SK-N-SH (cell line): Measurements from ENCODE around the gene PSENEN. TPM values are rescaled to one million over a fixed set of nuclear protein-coding genes. Genes with fewer than 3 reads are reported as not detected.

ENCODE experiments used
- CTCF ChIA-PET: fragments of 300-600, 350-600 bp; formaldehyde crosslinking; extraction: SDS; loops from one replicate; lab custom pipeline; 2021; lab: Yijun Ruan, JAX
- POLR2A ChIA-PET: fragments of 350-600 bp; sonication (Branson Sonifier 250); formaldehyde crosslinking; extraction: SDS; loops from one replicate; lab custom pipeline; 2020; ENCODE audit warnings: antibody characterized with exemption, inconsistent platforms; lab: Yijun Ruan, JAX
- DNase-seq: peaks from one replicate; pipeline ENCODE4 v3.0.0; 2012
- H2AFZ ChIP-seq: fragments of 200-600 bp; sonication (generic); 2 replicates; pipeline ENCODE4 v1.8.1; 2016; ENCODE audit warnings: antibody characterized with exemption, mild to moderate bottlenecking, low read depth
- H3F3A ChIP-seq: fragments of 200-600 bp; sonication (generic); replicated peaks from 2 replicates; pipeline ENCODE3; 2016; ENCODE audit warnings: antibody characterized with exemption, mild to moderate bottlenecking; ENCODE audit not compliant: insufficient read depth
- H3K27ac ChIP-seq, 2 experiments: fragments of 200-500 bp in 1 of 2; fragments of 200-600 bp in 1 of 2; sonication (Bioruptor generic) in 1 of 2; sonication (generic), shearing (Covaris generic) in 1 of 2; 2 replicates each; pipeline versions ENCODE4 v1.5.1 to v1.6.1; 2014 to 2016; ENCODE audit warnings: low read depth in 2 of 2, inconsistent platforms in 1 of 2, low read length in 1 of 2, mild to moderate bottlenecking in 1 of 2, mixed read lengths in 1 of 2
- H3K27me3 ChIP-seq: fragments of 200-600 bp; sonication (generic), shearing (Covaris generic); 2 replicates; pipeline ENCODE4 v1.6.1; 2016; ENCODE audit warnings: mixed run types; ENCODE audit not compliant: insufficient read depth
- H3K36me3 ChIP-seq, 2 experiments: fragments of 200-500 bp in 1 of 2; fragments of 200-600 bp in 1 of 2; sonication (Bioruptor generic) in 1 of 2; sonication (generic) in 1 of 2; replicated peaks in 1 of 2; 2 replicates each; pipeline versions ENCODE3 to v1.5.1; 2014 to 2016; ENCODE audit warnings: low read length in 1 of 2, mild to moderate bottlenecking in 1 of 2; ENCODE audit not compliant: insufficient read depth in 2 of 2, control insufficient read depth in 1 of 2
- H3K4me1 ChIP-seq, 2 experiments: fragments of 200-500 bp in 1 of 2; fragments of 200-600 bp in 1 of 2; sonication (Bioruptor generic) in 1 of 2; sonication (generic), shearing (Covaris generic) in 1 of 2; 2 replicates each; pipeline versions ENCODE4 v1.5.1 to v1.6.1; 2014 to 2016; ENCODE audit warnings: low read depth in 1 of 2, low read length in 1 of 2, mixed run types in 1 of 2; ENCODE audit not compliant: insufficient read depth in 2 of 2, control insufficient read depth in 1 of 2
- H3K4me2 ChIP-seq: fragments of 200-600 bp; sonication (generic), shearing (Covaris generic); 2 replicates; pipeline ENCODE4 v1.6.1; 2017; ENCODE audit warnings: mixed run types
- H3K4me3 ChIP-seq, 2 experiments: fragments of 200-500 bp in 1 of 2; fragments of 200-600 bp in 1 of 2; sonication (Bioruptor generic) in 1 of 2; sonication (generic), shearing (Covaris generic) in 1 of 2; 2 replicates each; pipeline versions ENCODE4 v1.5.1 to v1.8.1; 2014 to 2016; ENCODE audit warnings: low read depth in 2 of 2, inconsistent platforms in 1 of 2, low read length in 1 of 2, mild to moderate bottlenecking in 1 of 2, mixed read lengths in 1 of 2, moderate library complexity in 1 of 2
- H3K79me2 ChIP-seq: fragments of 200-600 bp; sonication (generic); 2 replicates; pipeline ENCODE4 v1.8.1; 2017; ENCODE audit warnings: mild to moderate bottlenecking; ENCODE audit not compliant: insufficient read depth
- H3K9ac ChIP-seq: fragments of 200-600 bp; sonication (generic); 2 replicates; pipeline ENCODE4 v1.6.1; 2017; ENCODE audit warnings: mixed run types
- H3K9me2 ChIP-seq: fragments of 200-600 bp; sonication (generic); 2 replicates; pipeline ENCODE4 v1.6.1; 2017; ENCODE audit warnings: mixed run types
- H3K9me3 ChIP-seq: fragments of 200-600 bp; sonication (generic); 2 replicates; pipeline ENCODE4 v1.6.1; 2017; ENCODE audit warnings: mixed run types, mild to moderate bottlenecking, moderate library complexity
- H4K20me1 ChIP-seq: fragments of 200-600 bp; sonication (generic); 2 replicates; pipeline ENCODE4 v1.6.1; 2017; ENCODE audit warnings: mild to moderate bottlenecking, mixed run types; ENCODE audit not compliant: insufficient read depth
- EP300 ChIP-seq, 2 experiments: IDR thresholded peaks; 2 replicates each; pipeline versions ENCODE4 v1.4.0 to v1.6.1; 2012; ENCODE audit warnings: borderline replicate concordance in 1 of 2, low read depth in 1 of 2, low read length in 1 of 2
- EZH2phosphoT487 ChIP-seq: fragments of 200-600 bp; sonication (generic); IDR thresholded peaks from 2 replicates; pipeline ENCODE4 v1.6.1; 2017; ENCODE audit warnings: low read depth, mixed run types, mild to moderate bottlenecking, antibody characterized with exemption, moderate library complexity, borderline replicate concordance
- FOXJ3 ChIP-seq: sonication (generic); formaldehyde crosslinking; IDR thresholded peaks from 2 replicates; pipeline ENCODE4 v1.5.1; 2020; ENCODE audit warnings: mild to moderate bottlenecking, missing genetic modification reagents
- FOXM1 ChIP-seq: IDR thresholded peaks from 2 replicates; pipeline ENCODE4 v1.4.0; 2012; ENCODE audit warnings: low read depth, mild to moderate bottlenecking
- GABPA ChIP-seq: IDR thresholded peaks from 2 replicates; pipeline ENCODE4 v1.4.0; 2012; ENCODE audit warnings: low read depth, mild to moderate bottlenecking
- MEF2A ChIP-seq: IDR thresholded peaks from 2 replicates; pipeline ENCODE4 v1.4.0; 2012; ENCODE audit warnings: low read depth, borderline replicate concordance
- RFX5 ChIP-seq: IDR thresholded peaks from 2 replicates; pipeline ENCODE4 v1.6.1; 2012; ENCODE audit warnings: mild to moderate bottlenecking, improper control_type of control experiment, low read length
- SIN3A ChIP-seq: IDR thresholded peaks from 2 replicates; pipeline ENCODE4 v1.6.1; 2012; ENCODE audit warnings: low read depth, mild to moderate bottlenecking, low read length, moderate library complexity, borderline replicate concordance
- SMC3 ChIP-seq: IDR thresholded peaks from 2 replicates; pipeline ENCODE4 v1.6.1; 2012; ENCODE audit warnings: low read depth, low read length, improper control_type of control experiment
- TAF1 ChIP-seq: IDR thresholded peaks from 2 replicates; pipeline ENCODE4 v1.6.1; 2012; ENCODE audit warnings: low read depth, mild to moderate bottlenecking, low read length, moderate library complexity, borderline replicate concordance
- TEAD4 ChIP-seq: IDR thresholded peaks from 2 replicates; pipeline ENCODE4 v1.4.0; 2012; ENCODE audit warnings: mild to moderate bottlenecking, borderline replicate concordance; ENCODE audit not compliant: insufficient read depth
- WGBS: methylation state at CpG from one replicate; pipeline ENCODE4 v1.1.6; 2017; ENCODE audit warnings: low lambda C conversion rate; 5-methylcytosine and 5-hydroxymethylcytosine counted together
- polyA plus RNA-seq, 3 experiments: library from polyadenylated mRNA; depleted of rRNA; stranded (reverse); fragments of >200 nt; gene quantifications; 2 replicates each; pipeline ENCODE4 v1.2.3, GENCODE V29; 2012
- TF ChIP-seq, protein P1 (sequence below): fragments of 150-350 bp; IDR thresholded peaks from 2 replicates; pipeline ENCODE4 v1.6.1; 2017; ENCODE audit warnings: antibody characterized with exemption, low read length, low read depth, borderline replicate concordance
- TF ChIP-seq, protein P2 (sequence below): IDR thresholded peaks from 2 replicates; pipeline ENCODE4; 2012
- TF ChIP-seq, protein P3 (sequence below): IDR thresholded peaks from 2 replicates; pipeline ENCODE4 v1.6.1; 2012; ENCODE audit warnings: mild to moderate bottlenecking, low read depth, low read length, moderate library complexity
- TF ChIP-seq, protein P4 (sequence below): fragments of 150-350 bp; IDR thresholded peaks from 2 replicates; pipeline ENCODE4 v1.6.1; 2016; ENCODE audit warnings: mild to moderate bottlenecking, low read depth, low read length

PSENEN gene
- polyA plus RNA-seq, 1 of the 3 experiments (the other 2 are of a cell fraction) = 99.2 TPM

DNA sequence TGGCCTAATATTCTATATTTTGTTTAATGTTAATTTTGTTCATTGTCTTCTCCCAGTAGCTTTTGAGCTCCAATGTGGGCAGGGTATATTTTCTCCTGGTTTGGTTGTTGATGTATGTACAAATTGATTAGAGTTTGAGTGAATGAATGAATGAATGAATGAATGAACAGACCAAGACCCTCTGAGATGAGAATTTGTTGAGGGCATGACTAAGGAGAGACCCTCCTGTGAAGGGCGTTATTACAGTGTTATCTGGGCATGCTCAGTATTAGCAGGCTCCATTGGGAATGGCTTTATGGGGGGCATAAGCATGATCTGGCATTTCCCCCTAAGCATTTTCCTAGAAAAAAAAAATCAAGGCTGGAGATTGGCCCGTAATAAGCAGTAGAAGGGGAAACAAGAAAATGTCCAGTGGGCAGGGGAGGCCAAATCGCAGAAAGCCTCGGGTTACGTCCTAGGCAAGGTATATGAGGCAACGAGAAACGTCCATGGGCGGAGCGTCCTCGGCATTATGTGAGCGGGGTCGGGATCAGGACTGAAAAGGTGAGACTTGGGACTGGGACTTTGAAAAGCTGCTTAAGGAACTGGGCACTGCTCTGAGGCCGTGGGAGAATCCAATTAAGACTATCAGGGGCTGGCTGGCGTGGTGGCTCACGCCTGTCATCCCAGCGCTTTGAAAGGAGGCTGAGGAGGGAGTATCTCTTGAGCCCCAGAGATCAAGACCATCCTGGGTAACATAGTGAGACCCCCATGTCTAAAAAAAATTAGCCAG is 29.0 kb downstream of the PSENEN start:
- Histone ChIP-seq H3K9me3 (no peaks in the 10 kb centered on the region), H3K79me2 (peaks cover 13% of the 10 kb centered on the region; the same call in 1 of the 2 replicates), H3K9ac (no peak overlapping the region), H3K4me2 (peak overlapping the region; percentile 90), H3K4me3 (peak overlapping the region; percentile 59 to 76), H2AFZ (peak overlapping the region; percentile 76; the same call in 1 of the 2 replicates), H3K27me3 (no peaks in the 10 kb centered on the region), H3K4me1 (peaks cover 0 to 12% of the 10 kb centered on the region in 2 experiments; a peak in 2 of 4 replicates), H4K20me1 (no peaks in the 10 kb centered on the region), H3K9me2 (no peaks in the 10 kb centered on the region), H3F3A (peaks cover 8% of the 10 kb centered on the region), H3K36me3 (no peaks in the 10 kb centered on the region), H3K27ac (no peak overlapping the region)
- POLR2A ChIA-PET = interaction anchor here (0.6 kb wide), 2 partner anchors 12 to 131 kb away, joined by 3 to 5 read pairs; no protein-coding TSS in a partner anchor
- CTCF ChIA-PET = interaction anchor here (1.1 kb wide), 1 partner anchor 157 kb away, joined by 3 read pairs; no protein-coding TSS in a partner anchor
- DNase-seq = no peak
- no peak for TF ChIP-seq FOXM1
- TF ChIP-seq, protein P1, sequence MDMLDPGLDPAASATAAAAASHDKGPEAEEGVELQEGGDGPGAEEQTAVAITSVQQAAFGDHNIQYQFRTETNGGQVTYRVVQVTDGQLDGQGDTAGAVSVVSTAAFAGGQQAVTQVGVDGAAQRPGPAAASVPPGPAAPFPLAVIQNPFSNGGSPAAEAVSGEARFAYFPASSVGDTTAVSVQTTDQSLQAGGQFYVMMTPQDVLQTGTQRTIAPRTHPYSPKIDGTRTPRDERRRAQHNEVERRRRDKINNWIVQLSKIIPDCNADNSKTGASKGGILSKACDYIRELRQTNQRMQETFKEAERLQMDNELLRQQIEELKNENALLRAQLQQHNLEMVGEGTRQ = no peak
- TF ChIP-seq, protein P2, sequence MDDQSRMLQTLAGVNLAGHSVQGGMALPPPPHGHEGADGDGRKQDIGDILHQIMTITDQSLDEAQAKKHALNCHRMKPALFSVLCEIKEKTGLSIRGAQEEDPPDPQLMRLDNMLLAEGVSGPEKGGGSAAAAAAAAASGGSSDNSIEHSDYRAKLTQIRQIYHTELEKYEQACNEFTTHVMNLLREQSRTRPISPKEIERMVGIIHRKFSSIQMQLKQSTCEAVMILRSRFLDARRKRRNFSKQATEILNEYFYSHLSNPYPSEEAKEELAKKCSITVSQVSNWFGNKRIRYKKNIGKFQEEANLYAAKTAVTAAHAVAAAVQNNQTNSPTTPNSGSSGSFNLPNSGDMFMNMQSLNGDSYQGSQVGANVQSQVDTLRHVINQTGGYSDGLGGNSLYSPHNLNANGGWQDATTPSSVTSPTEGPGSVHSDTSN = no peak
- TF ChIP-seq FOXJ3 (CRISPR knock-in tag) = no peak
- no peak for TF ChIP-seq TEAD4
- TF ChIP-seq SIN3A = no peak
- TF ChIP-seq EP300 (IDR thresholded peaks at IDR 0.05; ENCODE audit: borderline replicate concordance in 1 of 2, low read depth in 1 of 2, low read length in 1 of 2) = no peak
- TF ChIP-seq SMC3 = no peak
- no peak for TF ChIP-seq EZH2phosphoT487
- TF ChIP-seq RFX5 = no peak
- no peak for TF ChIP-seq GABPA
- TF ChIP-seq TAF1 = no peak
- TF ChIP-seq, protein P3, sequence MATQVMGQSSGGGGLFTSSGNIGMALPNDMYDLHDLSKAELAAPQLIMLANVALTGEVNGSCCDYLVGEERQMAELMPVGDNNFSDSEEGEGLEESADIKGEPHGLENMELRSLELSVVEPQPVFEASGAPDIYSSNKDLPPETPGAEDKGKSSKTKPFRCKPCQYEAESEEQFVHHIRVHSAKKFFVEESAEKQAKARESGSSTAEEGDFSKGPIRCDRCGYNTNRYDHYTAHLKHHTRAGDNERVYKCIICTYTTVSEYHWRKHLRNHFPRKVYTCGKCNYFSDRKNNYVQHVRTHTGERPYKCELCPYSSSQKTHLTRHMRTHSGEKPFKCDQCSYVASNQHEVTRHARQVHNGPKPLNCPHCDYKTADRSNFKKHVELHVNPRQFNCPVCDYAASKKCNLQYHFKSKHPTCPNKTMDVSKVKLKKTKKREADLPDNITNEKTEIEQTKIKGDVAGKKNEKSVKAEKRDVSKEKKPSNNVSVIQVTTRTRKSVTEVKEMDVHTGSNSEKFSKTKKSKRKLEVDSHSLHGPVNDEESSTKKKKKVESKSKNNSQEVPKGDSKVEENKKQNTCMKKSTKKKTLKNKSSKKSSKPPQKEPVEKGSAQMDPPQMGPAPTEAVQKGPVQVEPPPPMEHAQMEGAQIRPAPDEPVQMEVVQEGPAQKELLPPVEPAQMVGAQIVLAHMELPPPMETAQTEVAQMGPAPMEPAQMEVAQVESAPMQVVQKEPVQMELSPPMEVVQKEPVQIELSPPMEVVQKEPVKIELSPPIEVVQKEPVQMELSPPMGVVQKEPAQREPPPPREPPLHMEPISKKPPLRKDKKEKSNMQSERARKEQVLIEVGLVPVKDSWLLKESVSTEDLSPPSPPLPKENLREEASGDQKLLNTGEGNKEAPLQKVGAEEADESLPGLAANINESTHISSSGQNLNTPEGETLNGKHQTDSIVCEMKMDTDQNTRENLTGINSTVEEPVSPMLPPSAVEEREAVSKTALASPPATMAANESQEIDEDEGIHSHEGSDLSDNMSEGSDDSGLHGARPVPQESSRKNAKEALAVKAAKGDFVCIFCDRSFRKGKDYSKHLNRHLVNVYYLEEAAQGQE = no peak
- TF ChIP-seq, protein P4, sequence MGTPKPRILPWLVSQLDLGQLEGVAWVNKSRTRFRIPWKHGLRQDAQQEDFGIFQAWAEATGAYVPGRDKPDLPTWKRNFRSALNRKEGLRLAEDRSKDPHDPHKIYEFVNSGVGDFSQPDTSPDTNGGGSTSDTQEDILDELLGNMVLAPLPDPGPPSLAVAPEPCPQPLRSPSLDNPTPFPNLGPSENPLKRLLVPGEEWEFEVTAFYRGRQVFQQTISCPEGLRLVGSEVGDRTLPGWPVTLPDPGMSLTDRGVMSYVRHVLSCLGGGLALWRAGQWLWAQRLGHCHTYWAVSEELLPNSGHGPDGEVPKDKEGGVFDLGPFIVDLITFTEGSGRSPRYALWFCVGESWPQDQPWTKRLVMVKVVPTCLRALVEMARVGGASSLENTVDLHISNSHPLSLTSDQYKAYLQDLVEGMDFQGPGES = no peak
- TF ChIP-seq MEF2A = no peak
- 10% methylated on average over 14 of the region's 16 CpGs for WGBS
